ENCODE results near the gene TMEM106C.

TMEM106C gene

DNA sequence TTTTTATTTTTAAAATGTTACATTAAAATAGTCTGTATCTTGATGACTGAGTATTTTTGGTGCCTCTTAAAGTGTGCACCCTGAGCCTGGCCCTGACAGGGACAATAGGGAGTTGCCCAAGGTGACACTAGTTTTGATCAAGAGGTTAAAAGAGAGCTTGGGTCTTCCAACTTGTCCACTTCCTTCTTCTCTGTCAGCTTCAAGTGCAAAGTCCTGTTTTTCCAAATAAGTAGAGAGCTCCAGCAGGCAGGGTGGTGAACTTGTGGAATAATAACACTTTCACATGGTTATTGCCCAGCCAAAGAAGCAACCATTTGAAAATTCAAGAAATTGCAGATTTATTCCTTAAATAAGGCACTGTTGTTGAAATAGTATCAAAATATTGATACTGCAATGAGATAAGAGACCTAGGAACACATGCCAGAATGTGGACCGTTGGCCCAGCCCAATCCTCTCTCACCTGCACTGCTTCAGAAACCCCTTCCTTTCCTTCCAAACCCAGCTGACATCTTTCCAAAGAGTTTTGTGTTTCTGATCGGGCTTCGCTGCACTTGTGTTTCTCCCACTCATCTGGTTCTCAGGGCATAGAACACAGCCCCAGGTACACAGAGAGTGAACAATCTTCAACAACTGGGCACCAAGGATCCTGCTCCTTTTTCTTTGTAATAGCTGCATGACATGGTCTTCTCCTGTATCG lies 54.7 kb downstream of the TMEM106C start:
- no peak for DNase-seq
